Ovary (tissue), 3 donors: ENCODE results near the gene ARHGEF9.

Experiments
- POLR2A ChIP-seq: fragments of 450-650 bp; IDR thresholded peaks from one replicate; pipeline ENCODE4 v1.6.1; 2017; ENCODE audit warnings: antibody characterized with exemption, mild to moderate bottlenecking, moderate library complexity
- TF ChIP-seq, protein P1 (sequence below), 3 donors: fragments of 450-650 bp in 2 of 3; fragments of 200-600 bp in 1 of 3; IDR thresholded peaks; one replicate each; pipeline versions ENCODE4 v1.5.1 to v1.8.0; 2016 to 2022; ENCODE audit warnings: antibody characterized with exemption in 3 of 3, mild to moderate bottlenecking in 1 of 3
- donor health status: DM: no; HTN: no; CAD: no.

DNA sequence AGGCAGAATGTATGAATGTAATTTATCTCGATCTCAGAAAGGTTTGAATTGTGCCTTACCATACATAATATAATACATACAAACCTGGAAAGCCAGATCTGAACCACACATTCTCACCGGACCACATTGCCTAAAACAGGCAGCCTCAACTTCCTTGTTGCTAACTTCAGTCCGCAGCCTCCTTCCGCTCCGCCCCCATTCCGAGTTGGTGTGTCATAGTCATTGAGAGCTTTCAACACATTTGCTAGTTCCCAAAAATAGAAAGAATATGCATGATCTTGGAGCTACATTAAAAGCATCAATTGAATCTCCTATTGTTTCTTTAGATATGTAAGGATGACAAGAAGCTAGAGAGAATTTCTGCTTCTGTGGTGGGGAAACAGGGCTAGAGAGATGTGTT, 127.2 kb downstream of the ARHGEF9 start:
- no peak for TF ChIP-seq POLR2A
- TF ChIP-seq, protein P1, sequence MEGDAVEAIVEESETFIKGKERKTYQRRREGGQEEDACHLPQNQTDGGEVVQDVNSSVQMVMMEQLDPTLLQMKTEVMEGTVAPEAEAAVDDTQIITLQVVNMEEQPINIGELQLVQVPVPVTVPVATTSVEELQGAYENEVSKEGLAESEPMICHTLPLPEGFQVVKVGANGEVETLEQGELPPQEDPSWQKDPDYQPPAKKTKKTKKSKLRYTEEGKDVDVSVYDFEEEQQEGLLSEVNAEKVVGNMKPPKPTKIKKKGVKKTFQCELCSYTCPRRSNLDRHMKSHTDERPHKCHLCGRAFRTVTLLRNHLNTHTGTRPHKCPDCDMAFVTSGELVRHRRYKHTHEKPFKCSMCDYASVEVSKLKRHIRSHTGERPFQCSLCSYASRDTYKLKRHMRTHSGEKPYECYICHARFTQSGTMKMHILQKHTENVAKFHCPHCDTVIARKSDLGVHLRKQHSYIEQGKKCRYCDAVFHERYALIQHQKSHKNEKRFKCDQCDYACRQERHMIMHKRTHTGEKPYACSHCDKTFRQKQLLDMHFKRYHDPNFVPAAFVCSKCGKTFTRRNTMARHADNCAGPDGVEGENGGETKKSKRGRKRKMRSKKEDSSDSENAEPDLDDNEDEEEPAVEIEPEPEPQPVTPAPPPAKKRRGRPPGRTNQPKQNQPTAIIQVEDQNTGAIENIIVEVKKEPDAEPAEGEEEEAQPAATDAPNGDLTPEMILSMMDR (IDR thresholded peaks at IDR 0.05): no peak
